OCI-LY7 (cell line): ENCODE measurements around the gene FGD2.

Experiments used
- EZH2phosphoT487 ChIP-seq: fragments of 200-600 bp; sonication (generic); IDR thresholded peaks from 2 replicates; pipeline ENCODE4 v1.6.1; 2018; ENCODE audit warnings: low read depth, borderline replicate concordance, mild to moderate bottlenecking, mixed run types, antibody characterized with exemption, low read length, moderate library complexity, mixed read lengths
- TF ChIP-seq, protein P1 (sequence below): fragments of 200-600 bp; sonication (generic); conservative IDR thresholded peaks from 2 replicates; pipeline ENCODE4 v1.5.1; 2014; ENCODE audit warnings: mild to moderate bottlenecking, antibody characterized with exemption, low read length, moderate library complexity, mixed read lengths

DNA sequence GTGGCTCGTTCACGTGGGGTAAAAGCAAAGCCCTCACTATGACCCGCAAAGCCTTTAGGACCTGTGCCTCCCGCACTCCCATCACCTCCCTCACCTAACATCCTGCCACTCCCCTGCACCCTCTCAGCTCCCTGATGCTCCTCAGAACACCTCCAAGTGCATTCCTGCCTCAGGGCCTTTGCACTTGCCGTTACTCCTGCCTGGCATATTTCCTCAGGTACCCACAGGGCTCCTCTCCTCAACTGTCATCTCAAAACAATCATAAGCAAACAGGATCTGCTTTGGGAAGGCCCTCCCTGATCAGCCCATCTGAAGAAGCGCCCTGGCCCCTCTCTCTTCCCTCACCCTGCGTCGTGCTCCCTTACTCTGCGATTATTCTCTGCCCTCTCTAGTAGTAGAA lies 49.1 kb downstream of the FGD2 start:
- TF ChIP-seq, protein P1, sequence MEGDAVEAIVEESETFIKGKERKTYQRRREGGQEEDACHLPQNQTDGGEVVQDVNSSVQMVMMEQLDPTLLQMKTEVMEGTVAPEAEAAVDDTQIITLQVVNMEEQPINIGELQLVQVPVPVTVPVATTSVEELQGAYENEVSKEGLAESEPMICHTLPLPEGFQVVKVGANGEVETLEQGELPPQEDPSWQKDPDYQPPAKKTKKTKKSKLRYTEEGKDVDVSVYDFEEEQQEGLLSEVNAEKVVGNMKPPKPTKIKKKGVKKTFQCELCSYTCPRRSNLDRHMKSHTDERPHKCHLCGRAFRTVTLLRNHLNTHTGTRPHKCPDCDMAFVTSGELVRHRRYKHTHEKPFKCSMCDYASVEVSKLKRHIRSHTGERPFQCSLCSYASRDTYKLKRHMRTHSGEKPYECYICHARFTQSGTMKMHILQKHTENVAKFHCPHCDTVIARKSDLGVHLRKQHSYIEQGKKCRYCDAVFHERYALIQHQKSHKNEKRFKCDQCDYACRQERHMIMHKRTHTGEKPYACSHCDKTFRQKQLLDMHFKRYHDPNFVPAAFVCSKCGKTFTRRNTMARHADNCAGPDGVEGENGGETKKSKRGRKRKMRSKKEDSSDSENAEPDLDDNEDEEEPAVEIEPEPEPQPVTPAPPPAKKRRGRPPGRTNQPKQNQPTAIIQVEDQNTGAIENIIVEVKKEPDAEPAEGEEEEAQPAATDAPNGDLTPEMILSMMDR, result no peak
- no peak for TF ChIP-seq EZH2phosphoT487
